Neural crest cell (in vitro differentiated cells): Measurements from ENCODE around the gene PVR. TPM values are rescaled to one million over a fixed set of nuclear protein-coding genes. Genes with fewer than 3 reads are reported as not detected.
"Not testable (repeated sequence)": the region's sequence is repeated elsewhere in the genome, so short reads cannot be mapped to it uniquely, and the experiment has no call there.

ENCODE experiments used
- DNase-seq: peaks from one replicate; pipeline ENCODE4 v3.0.0; 2021; ENCODE audit warnings: low read depth, mixed read lengths, low spot score
- H3K27ac Mint-ChIP-seq: one replicate; pipeline ENCODE4 v1.8.0; 2021; ENCODE audit warnings: mild to moderate bottlenecking, mixed read lengths; ENCODE audit not compliant: unreplicated experiment
- H3K27me3 Mint-ChIP-seq: 2 replicates; pipeline ENCODE4 v1.8.0; 2021; ENCODE audit warnings: low read depth, mild to moderate bottlenecking, mixed read lengths
- H3K36me3 Mint-ChIP-seq: 2 replicates; pipeline ENCODE4 v1.8.0; 2021; ENCODE audit warnings: low read depth, mild to moderate bottlenecking, mixed read lengths
- H3K4me1 Mint-ChIP-seq: 2 replicates; pipeline ENCODE4 v1.8.0; 2021; ENCODE audit warnings: mixed read lengths
- H3K4me3 Mint-ChIP-seq: one replicate; pipeline ENCODE4 v1.8.0; 2021; ENCODE audit warnings: mild to moderate bottlenecking, mixed read lengths
- H3K9me3 Mint-ChIP-seq: 2 replicates; pipeline ENCODE4 v1.8.0; 2021; ENCODE audit warnings: mixed read lengths
- CTCF ChIP-seq: fragments of 200-600 bp; sonication (generic); conservative IDR thresholded peaks from 2 replicates; pipeline ENCODE4 v1.5.0; 2021; ENCODE audit warnings: antibody characterized with exemption, mild to moderate bottlenecking
- total RNA-seq: library from RNA; stranded (reverse); gene quantifications from 2 replicates; pipeline ENCODE4 v1.2.1, GENCODE V29; 2021

PVR gene
- total RNA-seq, 1 donor from 2014 or later: 20.4 TPM

GRCh38 chr19:44663996-44664395 lies 20.3 kb downstream of the PVR start:
- TF ChIP-seq CTCF: no peak
- Mint-ChIP-seq H3K27me3 (no peaks in the 10 kb centered on the region), H3K27ac (no peak overlapping the region), H3K4me3 (no peak overlapping the region), H3K36me3 (peaks cover 3% of the 10 kb centered on the region), H3K9me3 (no peaks in the 10 kb centered on the region), H3K4me1 (no peaks in the 10 kb centered on the region)
- DNase-seq: no peak

- Mint-ChIP-seq H3K4me3 (no peak overlapping the region), H3K9me3 (no peaks in the 10 kb centered on the region), H3K4me1 (no peaks in the 10 kb centered on the region), H3K27ac (no peak overlapping the region), H3K27me3 (no peaks in the 10 kb centered on the region), H3K36me3 (peaks cover 3% of the 10 kb centered on the region)
- no peak for DNase-seq
- no peak for TF ChIP-seq CTCF
Measured at GRCh38 chr19:44664976-44665375, 21.3 kb downstream of the PVR start.

GRCh38 chr19:44666852-44667556 lies 23.3 kb downstream of the PVR start:
- H3K4me3 Mint-ChIP-seq: no peak overlapping the region
- no peaks in the 10 kb centered on the region for H3K4me1 Mint-ChIP-seq
- H3K27ac Mint-ChIP-seq: no peak overlapping the region
- no peak for DNase-seq
- no peaks in the 10 kb centered on the region for H3K27me3 Mint-ChIP-seq
- TF ChIP-seq CTCF: no peak
- no peaks in the 10 kb centered on the region for H3K9me3 Mint-ChIP-seq
- peaks cover 3% of the 10 kb centered on the region for H3K36me3 Mint-ChIP-seq

GRCh38 chr19:44668985-44669764 lies 25.5 kb downstream of the PVR start:
- no peak for TF ChIP-seq CTCF
- H3K9me3 Mint-ChIP-seq: no peaks in the 10 kb centered on the region
- no peak overlapping the region for H3K27ac Mint-ChIP-seq
- no peaks in the 10 kb centered on the region for H3K4me1 Mint-ChIP-seq
- H3K36me3 Mint-ChIP-seq: no peaks in the 10 kb centered on the region
- no peaks in the 10 kb centered on the region for H3K27me3 Mint-ChIP-seq
- no peak for DNase-seq
- H3K4me3 Mint-ChIP-seq: no peak overlapping the region

- H3K27me3 Mint-ChIP-seq, DNase-seq, H3K4me1 Mint-ChIP-seq, H3K27ac Mint-ChIP-seq, H3K36me3 Mint-ChIP-seq, H3K9me3 Mint-ChIP-seq, H3K4me3 Mint-ChIP-seq: not testable (repeated sequence)
Measured at GRCh38 chr19:44670027-44670426, 26.3 kb downstream of the PVR start.

GRCh38 chr19:44671400-44671799 lies 27.7 kb downstream of the PVR start, which contains the start of gene CEACAM19:
Gene CEACAM19 (plus strand): TSS chr19:44671482. CDS start chr19:44671932, 450 bp downstream.
- Mint-ChIP-seq H3K27ac (no peak within 1 kb of the TSS), H3K36me3 (no peaks in the 10 kb centered on the region), H3K4me1 (no peaks in the 10 kb centered on the region), H3K9me3 (no peaks in the 10 kb centered on the region), H3K27me3 (no peaks in the 10 kb centered on the region), H3K4me3 (no peak within 1 kb of the TSS)
- no peak for TF ChIP-seq CTCF
- no peak for DNase-seq
